GM19099 (cell line): ENCODE measurements around the gene MARVELD1.

Experiments
- POLR2A ChIP-seq: IDR thresholded peaks from 3 replicates; pipeline ENCODE4 v1.6.1; 2011; ENCODE audit warnings: low read depth; ENCODE audit not compliant: insufficient read length; ENCODE audit errors: extremely low read depth

Gene MARVELD1

DNA sequence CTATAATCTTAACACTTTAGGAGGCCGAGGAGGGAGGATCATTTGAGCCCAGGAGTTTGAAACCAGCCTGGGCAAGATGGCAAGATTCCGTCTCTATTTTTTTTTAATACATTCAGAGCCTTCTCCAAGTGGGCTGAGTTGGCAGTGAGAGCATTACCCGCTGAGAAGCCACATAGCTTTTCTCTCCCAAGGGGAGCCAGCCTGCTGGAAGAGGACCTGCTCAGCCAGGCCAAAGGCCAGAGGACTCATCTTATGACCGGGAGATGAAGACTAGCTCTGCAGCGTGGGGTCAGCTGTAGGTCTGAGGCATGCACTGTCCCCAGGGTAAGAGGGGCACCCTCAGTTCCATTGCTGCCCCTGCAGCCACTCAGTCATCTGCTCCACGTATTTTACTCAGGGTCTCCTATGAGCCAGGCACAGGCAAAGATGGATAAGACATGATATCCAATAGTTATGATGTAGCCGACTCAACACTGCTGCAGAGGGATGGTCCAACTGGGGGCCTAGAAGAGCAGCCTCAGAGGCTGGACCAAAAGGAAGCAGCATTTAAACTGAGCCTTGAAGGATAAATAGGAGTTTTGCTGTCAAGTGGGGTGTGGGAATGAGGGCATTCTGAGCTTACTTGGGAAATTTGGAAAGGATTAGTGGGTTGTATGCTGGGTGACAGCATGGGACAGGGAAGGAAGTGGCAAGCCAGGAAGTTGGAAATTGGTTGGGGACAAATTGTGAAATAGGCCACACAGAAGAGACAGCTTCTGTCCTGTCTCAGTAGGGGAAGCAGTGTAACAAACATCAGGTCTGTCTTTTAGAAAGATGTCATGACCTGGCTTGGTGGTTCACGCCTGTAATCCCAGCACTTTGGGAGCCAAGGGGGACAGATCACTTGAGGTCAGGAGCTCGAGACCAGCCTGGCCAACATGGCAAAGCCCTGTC is 1.6 kb upstream of the MARVELD1 start:
- TF ChIP-seq POLR2A = no peak

DNA sequence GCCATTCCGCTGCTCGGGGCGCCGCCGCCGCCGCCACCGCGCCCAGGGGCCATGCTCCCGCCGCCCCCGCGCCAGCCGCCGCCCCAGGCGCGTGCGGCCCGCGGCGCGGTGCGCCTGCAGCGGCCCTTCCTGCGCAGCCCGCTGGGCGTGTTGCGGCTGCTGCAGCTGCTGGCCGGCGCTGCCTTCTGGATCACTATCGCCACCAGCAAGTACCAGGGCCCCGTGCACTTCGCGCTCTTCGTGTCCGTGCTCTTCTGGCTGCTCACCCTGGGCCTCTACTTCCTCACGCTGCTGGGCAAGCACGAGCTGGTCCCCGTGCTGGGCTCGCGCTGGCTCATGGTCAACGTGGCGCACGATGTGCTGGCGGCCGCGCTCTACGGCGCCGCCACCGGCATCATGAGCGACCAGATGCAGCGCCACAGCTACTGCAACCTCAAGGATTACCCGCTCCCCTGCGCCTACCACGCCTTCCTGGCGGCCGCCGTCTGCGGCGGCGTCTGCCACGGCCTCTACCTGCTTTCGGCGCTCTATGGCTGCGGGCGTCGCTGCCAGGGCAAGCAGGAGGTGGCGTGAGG is 383 bp downstream of the MARVELD1 start:
- TF ChIP-seq POLR2A = peak; percentile 22

DNA sequence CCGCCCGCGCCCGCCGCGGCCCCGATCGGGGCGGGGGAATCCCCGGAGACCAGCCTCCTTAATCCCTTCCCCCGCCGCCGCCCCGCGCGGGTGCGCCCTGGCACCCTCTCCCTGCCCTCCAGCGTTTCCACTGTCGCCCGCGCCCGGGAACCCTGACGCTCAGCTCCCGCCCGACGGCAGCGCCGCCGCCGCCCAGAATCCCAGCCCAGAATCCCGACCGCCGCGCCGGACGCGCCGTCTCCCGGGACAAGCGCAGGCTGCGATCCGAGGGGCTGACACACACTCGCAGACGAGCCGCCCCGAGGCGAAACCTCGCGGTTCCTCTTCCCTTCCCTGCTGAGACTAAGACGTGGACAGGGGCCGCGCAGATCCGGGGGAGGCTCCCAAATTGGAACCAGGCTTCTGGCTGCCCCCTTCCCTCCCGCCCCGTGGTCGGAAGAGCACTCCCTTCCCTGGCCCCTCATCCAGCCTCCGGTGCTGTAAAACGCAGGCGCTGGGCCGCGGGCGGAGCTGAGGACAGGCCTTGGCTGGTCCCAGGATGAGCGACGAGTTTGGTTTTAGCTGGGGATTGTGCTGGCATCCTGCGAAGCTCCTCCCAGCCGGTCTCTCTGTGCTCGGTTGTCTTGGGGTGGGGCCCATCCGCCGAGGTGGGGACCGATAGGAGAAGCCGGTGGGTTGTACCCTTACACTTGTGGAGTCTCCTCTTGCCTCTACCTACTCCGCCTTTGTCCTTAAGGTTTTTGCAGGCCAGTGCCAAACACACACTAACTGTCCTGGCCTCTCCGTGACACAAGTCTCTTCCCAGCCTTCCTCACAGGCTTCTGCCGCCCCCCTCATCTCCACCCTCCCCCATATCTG is 1.1 kb downstream of the MARVELD1 start:
- TF ChIP-seq POLR2A = no peak

DNA sequence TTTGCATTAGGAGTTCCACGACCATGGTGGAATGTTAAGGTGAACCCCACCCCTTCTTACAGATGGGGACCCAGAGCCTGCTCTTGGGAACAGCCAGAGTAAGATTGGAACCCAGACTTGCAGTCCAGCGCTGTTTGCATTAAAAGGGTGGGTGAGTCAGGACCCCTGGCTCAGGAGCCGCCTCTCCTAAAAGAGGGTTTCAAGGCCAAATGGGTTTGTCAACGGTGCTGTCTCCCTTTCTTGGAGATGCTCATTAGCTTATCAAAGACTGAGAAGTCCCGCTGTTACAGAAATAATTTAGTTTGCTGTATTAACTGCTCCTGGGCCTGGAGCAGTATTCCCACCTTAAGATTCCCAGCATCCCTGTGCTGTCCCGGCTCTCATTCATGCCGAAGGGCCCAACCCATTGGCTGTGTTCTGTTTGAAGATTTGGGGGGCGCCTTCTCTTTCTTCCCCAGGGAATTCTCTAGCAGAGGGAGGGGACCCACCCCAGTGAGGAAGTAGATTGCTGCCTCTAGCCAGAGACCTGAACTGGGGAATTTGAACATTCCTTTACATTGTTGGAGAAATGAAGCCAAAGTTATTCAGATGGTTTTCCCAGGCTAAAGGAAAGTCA is 1.8 kb downstream of the MARVELD1 start:
- no peak for TF ChIP-seq POLR2A

DNA sequence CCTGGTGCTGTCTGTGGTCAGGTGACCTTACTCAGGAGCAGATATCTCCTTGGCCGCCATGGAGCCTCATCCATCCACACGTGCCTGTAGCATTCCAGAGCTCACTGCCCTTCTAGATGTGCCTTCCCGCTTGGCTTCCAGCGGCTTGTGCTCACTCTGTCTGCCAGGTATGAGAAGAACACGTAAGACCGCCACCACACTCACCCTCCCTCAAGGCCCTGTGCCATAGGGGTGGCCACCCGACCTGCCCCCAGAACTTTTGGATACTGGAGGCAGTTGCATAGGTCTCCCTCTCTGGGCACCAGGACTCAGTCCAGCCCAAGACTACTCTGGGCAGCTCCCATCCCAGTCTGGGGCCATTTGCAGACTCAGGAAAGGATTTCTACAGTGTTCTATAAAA is 4.1 kb downstream of the MARVELD1 start:
- TF ChIP-seq POLR2A = no peak

DNA sequence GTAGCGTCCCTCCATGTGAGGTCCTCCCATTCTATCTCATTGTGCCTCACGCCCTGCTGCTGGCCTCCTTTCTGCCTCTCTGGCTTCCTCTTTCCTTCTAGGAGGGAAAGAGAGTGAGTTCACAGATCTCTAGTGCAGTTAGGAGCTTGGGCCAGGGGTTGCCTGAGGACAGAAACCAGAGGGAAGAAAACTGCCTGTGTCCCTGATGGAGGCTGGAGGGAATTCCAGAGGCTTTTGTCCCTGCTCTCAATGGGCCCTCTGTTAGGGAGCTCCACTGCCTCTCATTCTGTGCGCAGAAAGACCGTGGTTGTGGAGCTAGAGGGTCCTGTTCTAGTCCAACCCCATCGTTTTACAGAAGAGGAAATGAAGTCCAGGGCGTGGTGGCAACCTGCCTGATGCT is 4.6 kb downstream of the MARVELD1 start:
- TF ChIP-seq POLR2A = no peak

DNA sequence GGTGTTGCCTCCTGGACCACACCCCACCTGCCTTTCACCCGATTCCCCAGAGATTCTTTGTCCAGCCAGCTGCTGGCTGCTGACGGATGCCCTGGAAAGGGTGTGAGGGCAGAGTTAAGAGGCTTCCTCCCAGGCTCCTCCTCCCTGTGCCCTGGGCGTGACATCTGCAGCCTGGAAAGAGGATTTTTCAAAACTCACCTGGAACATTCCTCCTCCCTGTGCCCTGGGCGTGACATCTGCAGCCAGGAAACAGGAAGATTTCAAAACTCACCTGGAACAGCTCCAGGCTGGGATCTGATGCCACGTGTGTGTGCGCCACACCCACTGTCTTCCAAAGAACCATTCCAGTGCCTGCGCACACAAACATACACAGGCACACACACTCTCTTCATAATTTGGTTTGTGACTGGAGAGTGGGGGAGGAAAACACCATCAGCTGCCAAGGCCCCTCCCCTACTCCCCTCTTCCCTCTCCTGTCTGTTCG is 5.2 kb downstream of the MARVELD1 start:
- no peak for TF ChIP-seq POLR2A

DNA sequence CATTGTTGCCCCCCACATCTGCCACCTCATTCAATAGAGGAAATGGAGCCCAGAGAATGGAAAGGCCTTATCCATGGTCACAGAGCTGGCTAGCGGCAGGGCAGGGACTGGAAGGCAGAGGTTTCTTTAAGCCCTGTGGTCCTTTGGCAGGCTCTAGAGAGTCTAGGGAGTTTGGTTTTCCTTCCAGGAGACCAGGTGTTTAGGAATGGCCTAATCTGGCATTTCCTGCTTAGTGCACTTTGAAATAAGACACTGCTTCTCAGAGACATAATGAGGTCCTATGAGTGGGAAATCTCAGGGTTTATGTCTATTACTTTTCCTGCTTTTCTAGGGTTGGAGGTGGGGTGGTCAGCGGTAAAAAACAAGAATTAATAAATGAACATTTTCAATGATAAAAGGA is 6.1 kb downstream of the MARVELD1 start:
- TF ChIP-seq POLR2A = no peak

DNA sequence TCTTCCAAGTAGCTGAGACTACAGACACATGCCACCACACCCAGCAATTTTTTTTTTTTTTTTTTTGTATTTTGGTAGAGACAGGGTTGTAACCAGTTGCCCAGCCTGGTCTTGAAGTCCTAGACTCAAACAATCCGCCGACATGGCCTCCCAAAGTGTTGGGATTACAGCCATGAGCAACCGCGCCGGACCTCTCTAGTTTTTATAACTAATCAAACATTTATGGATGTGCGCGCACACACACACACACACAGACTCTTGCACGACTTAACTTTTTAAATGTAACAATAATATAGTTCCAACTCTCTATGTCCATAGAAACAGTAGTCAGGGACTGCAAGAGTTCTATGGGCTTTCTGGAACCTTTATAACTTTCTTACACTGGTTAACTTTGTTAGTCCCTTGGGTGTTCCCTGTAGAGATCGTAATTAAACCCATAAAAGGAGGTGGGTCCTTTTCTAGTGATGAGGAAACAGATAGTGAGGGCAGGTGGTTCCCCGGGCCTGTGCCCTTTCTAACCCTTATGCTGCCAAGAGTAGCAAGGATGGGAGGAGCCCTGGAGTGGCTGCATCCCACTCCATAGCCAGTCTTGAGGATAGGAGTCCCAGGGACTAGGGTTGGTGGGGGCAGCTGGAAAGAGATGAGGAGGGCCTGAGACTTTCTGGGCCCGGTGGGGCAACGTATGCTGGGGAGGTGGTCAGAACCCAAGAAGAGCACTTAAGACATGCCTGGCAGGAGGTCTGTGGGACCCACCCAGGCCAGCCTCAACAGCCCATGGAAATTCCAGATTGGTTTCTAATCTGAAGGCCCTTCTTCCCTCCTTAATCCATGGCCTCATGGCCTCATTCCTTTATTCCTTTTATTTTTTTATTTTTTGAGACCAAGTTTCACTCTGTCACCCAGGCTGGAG is 8.6 kb downstream of the MARVELD1 start:
- no peak for TF ChIP-seq POLR2A

DNA sequence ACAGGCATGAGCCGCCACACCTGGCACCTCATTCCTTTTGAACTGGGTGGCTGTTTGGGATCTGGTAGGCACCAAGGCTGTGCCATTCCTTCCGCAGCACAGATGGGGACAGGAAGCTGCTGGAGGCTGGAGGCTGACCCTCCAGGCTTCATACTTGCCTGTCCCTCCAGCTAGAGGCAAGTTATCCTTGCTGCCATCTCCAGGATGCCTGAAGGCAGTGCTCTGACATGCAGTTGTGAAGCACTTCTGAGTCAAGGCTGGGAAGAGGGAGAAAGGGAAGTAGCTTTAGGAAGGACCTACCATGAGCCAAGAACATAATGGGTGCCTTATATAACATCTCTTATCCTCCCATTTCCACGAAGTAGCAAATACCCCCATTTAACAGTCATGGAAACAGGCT is 9.5 kb downstream of the MARVELD1 start:
- TF ChIP-seq POLR2A = no peak

DNA sequence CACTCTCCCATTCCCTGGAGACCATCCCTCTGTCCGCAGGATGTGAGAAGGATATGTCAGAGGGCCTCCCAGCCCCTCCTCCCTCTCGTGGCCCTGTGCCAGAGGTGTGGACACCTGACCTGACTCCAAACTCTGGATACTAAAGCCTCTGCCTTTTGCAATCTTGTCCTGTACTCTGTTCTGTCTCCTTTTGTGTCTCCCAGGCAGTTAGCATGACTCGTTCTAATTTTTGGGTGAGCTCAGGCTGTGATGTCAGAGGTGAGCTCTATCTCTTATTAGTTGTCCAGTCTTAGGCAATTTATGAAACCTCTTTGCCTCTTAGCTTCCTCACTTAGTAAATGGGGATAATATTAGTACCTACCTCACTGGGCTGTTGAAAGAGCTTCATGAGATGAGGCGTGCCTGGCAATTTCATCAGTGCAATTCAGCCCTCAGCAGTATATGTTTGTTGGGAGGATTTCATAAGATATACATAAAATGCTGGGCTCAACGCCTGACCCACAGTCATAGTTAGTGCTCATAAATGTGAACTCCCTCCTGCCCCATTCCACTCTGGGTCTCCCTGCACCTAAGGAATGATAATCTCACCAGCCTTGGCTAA is 10.9 kb downstream of the MARVELD1 start:
- TF ChIP-seq POLR2A = no peak

DNA sequence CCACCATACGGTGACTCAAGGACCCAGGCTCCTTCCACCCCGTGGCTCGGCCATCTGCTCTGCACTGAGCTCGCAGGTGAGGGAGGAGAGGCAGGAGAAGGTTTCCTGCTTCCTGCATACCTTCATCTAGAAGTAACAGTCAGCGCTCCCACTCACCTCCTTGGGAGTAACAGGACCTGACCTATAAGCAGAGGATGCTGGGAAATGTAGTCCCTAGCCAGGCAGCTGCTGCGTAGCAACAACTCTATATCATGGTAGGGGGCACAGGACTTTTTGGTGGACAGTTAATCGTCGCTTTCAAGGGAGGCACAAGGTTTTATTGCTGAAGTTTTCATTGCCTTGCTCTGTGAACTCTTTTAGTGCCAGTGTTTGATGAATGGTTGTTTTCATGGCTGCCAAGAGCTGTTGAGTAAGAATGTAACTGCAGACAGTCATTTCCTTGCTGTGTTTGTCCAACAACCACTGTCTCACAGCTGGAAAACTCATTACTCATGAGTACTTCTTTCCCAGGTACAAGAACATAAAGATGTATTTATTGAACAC is 13.2 kb downstream of the MARVELD1 start:
- no peak for TF ChIP-seq POLR2A

DNA sequence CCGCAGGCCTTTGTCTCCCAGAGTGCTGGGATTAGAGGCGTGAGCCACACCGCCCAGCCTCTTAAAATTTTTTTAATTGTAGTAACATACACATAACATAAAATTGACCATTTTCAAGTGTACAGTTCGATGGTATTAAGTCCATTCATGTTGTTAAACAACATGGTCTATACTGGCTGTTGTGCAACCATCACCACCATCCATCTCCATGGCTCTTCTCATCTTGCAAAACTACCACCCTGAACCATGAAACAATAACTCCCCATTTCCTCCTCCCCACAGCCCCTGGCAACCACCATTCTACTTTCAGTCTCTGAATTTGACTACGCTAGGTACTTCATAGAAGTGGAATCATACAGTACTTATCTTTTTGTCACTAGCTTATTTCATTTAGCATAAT is 15.5 kb downstream of the MARVELD1 start:
- TF ChIP-seq POLR2A = no peak
